Lower lobe of right lung (tissue), 2 donors: ENCODE measurements around the gene A4GALT. TPM values are rescaled to one million over a fixed set of nuclear protein-coding genes. Genes with fewer than 3 reads are reported as not detected.

Experiments used
- ATAC-seq, 2 donors: fragments of 200-7000 bp; cut with Tn5 transposase; one replicate each; pipeline ENCODE4 v1.9.1; 2020 to 2022; ENCODE audit warnings: mild to moderate bottlenecking in 2 of 2, moderate library complexity in 2 of 2
- DNase-seq: peaks from one replicate; pipeline ENCODE4 v3.0.0-alpha.2; 2020
- H3K27ac ChIP-seq: fragments of 200-600 bp; one replicate; pipeline ENCODE4 v1.8.0; 2022
- H3K27me3 ChIP-seq: fragments of 200-600 bp; one replicate; pipeline ENCODE4 v1.8.0; 2022; ENCODE audit warnings: low read depth
- H3K36me3 ChIP-seq: fragments of 200-600 bp; one replicate; pipeline ENCODE4 v1.8.0; 2022; ENCODE audit warnings: mild to moderate bottlenecking
- H3K4me1 ChIP-seq: fragments of 200-600 bp; one replicate; pipeline ENCODE4 v1.8.0; 2022
- H3K4me3 ChIP-seq: fragments of 200-600 bp; one replicate; pipeline ENCODE4 v1.8.0; 2022; ENCODE audit warnings: mild to moderate bottlenecking
- H3K9me3 ChIP-seq: fragments of 200-600 bp; one replicate; pipeline ENCODE4 v1.8.0; 2022
- CTCF ChIP-seq: fragments of 200-600 bp; IDR thresholded peaks from one replicate; pipeline ENCODE4 v1.8.0; 2022; ENCODE audit warnings: antibody characterized with exemption, mild to moderate bottlenecking
- intact Hi-C: fragments of 100-400 bp; cut with DNase I; formaldehyde crosslinking; loops from one replicate; pipeline ENCODE4 v1.11.0; 2022
- total RNA-seq: library from RNA; stranded (reverse); fragmentation: NEBNext Ultra II Directional; extraction: Animal tissue kit (Norgen Biotek cat#: 25700); gene quantifications from one replicate; pipeline ENCODE4 v1.2.1, GENCODE V29; 2021
- donor health status: DM: no; HTN: yes; CAD: no; lungs with severe emphysema.

The A4GALT gene
- total RNA-seq, 1 donor from 2014 or later: 19.4 TPM

DNA sequence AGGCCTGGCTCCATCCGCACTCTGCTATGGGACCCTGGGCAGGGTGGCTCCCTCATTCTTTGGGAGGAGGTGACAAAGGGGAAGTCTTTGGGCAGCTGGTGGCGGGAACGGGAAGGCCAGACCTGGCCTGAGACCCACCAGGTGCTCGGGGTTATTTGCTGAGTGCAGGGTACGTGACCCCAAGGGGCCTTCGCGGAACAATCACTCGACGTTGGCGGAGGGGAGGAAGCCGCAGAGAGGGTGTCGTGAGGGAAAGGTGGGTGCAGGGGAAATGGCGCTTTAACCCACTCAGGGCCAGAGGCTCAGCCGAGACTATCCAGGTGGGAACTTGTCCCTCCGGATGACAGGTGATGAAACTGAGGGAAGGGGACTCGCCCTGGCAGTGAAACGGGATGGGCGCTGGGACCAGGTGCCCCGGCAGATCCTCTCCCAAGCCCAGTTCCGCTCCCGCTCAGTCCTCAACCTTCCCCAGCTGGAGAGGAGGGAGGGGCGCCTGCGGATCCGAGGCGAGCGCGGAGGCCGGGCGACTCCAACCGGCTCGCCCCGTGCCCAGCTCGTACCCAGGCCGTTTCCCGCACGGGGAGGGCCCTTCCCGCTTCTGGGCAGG, 911 bp downstream of the A4GALT start:
- intact Hi-C loops: no loop called here
- Histone ChIP-seq H3K27me3 (peaks cover 14% of the 10 kb centered on the region), H3K4me3 (peak overlapping the region; percentile 80), H3K27ac (peak overlapping the region; percentile 84), H3K36me3 (no peaks in the 10 kb centered on the region), H3K9me3 (no peaks in the 10 kb centered on the region), H3K4me1 (peaks cover 31% of the 10 kb centered on the region)
- DNase-seq: no peak
- ATAC-seq: peak; percentile 46 to 67
- no peak for TF ChIP-seq CTCF

DNA sequence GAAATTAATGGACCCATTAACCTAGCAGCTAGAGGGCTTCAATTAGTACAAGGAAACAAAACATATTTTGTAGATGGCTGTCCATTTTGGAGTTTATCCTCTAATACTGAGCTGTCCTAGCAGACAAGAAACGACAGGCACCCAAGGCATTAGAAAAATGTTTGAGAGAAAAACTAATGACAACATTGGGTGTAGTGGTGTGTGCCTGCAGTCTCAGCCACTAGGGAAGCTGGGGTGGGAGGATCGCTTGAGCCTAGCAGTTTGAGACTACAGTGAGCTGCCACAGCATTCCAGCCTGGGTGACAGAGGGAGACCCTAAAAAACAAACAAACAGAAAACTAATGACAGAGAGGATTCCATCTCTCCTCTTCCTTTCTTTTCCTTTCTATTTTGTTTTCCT, 1.5 kb downstream of the A4GALT start:
- peaks cover 31% of the 10 kb centered on the region for H3K4me1 ChIP-seq
- no peaks in the 10 kb centered on the region for H3K9me3 ChIP-seq
- ATAC-seq (peak in 1 of 2 donors; percentile 18), DNase-seq (no peak)
- no peak for TF ChIP-seq CTCF
- H3K36me3 ChIP-seq: no peaks in the 10 kb centered on the region
- peak overlapping the region; percentile 84 for H3K27ac ChIP-seq
- intact Hi-C loops: no loop called here
- peak overlapping the region; percentile 80 for H3K4me3 ChIP-seq
- H3K27me3 ChIP-seq: peaks cover 14% of the 10 kb centered on the region

- no peak overlapping the region for H3K27ac ChIP-seq
- ATAC-seq (no peak), DNase-seq (no peak)
- no peaks in the 10 kb centered on the region for H3K9me3 ChIP-seq
- TF ChIP-seq CTCF: no peak
- H3K36me3 ChIP-seq: no peaks in the 10 kb centered on the region
- no peak overlapping the region for H3K4me3 ChIP-seq
- H3K4me1 ChIP-seq: peaks cover 32% of the 10 kb centered on the region
- peaks cover 14% of the 10 kb centered on the region for H3K27me3 ChIP-seq
- intact Hi-C loops: no loop called here
These were observed 3.3 kb downstream of the A4GALT start for GRCh38 chr22:42717197-42717928.

DNA sequence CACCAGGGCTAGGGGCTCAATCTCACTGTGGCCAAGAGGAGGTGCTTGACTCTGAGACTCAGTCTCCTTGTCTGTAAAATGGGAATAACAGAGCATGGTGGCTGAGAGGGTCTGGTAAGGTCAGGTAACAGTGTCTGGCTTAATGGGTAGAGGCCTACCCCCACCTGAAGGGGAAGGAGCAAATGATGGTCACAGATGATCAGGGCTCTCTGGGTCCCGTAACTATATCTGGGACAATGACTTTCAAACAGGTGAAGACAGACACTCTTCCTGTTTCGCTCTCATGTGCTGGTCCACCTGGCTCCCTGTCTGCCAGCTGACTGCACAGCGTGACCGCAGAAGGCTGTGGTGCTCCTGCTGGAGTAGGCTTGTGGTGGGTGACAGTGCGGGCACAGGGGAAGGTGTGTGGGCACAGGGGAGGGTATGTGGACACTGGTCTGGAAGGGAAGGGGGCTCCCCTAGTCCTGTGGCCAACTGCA, 4.0 kb downstream of the A4GALT start:
- DNase-seq (no peak), ATAC-seq (no peak)
- Histone ChIP-seq H3K27me3 (peaks cover 14% of the 10 kb centered on the region), H3K4me1 (peaks cover 39% of the 10 kb centered on the region), H3K4me3 (no peak overlapping the region), H3K27ac (no peak overlapping the region), H3K9me3 (no peaks in the 10 kb centered on the region), H3K36me3 (no peaks in the 10 kb centered on the region)
- intact Hi-C loops: no loop called here
- no peak for TF ChIP-seq CTCF

DNA sequence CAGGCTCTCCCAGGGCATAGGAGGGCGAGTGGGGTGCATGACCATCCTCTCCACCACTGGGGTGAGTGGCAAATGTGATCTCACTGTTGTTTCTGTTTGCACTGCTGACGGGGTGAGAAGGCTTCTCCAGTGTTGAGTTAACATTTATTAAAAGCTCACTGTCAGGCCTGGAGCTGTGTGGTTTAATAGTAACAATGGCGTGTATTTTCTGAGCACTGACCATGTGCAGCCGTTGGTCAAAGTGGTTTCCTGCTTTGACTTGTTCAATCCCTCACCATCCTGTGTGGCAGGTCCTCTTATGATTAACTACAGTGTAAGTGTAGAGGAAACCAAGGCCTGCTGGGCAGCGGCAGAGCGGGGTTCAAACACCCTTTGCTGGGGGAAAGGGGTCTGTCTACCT, 4.4 kb downstream of the A4GALT start:
- no peak for ATAC-seq
- no peak for DNase-seq
- H3K4me1 ChIP-seq: peaks cover 40% of the 10 kb centered on the region
- intact Hi-C loops: no loop called here
- no peaks in the 10 kb centered on the region for H3K36me3 ChIP-seq
- peaks cover 14% of the 10 kb centered on the region for H3K27me3 ChIP-seq
- no peak for TF ChIP-seq CTCF
- H3K4me3 ChIP-seq: no peak overlapping the region
- no peak overlapping the region for H3K27ac ChIP-seq
- no peaks in the 10 kb centered on the region for H3K9me3 ChIP-seq
